OCI-LY7 (cell line): ENCODE measurements around the gene IDUA. TPM values are rescaled to one million over a fixed set of nuclear protein-coding genes. Genes with fewer than 3 reads are reported as not detected.
"Not testable (repeated sequence)": the region's sequence is repeated elsewhere in the genome, so short reads cannot be mapped to it uniquely, and the experiment has no call there.

ENCODE experiments used
- Bru-seq: library from RNA; stranded (reverse); fragments of 400-500 nt; gene quantifications from one replicate; lab custom pipeline; 2021; lab: Mats Ljungman, UMichigan
- BruChase-seq, 2 experiments: library from RNA; stranded (reverse); fragments of 400-500 nt; gene quantifications; one replicate each; lab custom pipeline; 2021; lab: Mats Ljungman, UMichigan
- BruUV-seq: library from RNA; stranded (reverse); fragments of 400-500 nt; replicated peaks from 2 replicates; lab custom pipeline; 2021; lab: Mats Ljungman, UMichigan
- CTCF ChIA-PET: fragments of 300-600 bp; sonication (Branson Sonifier 250); formaldehyde crosslinking; loops from one replicate; lab custom pipeline; 2022; ENCODE audit warnings: antibody characterized with exemption; ENCODE audit not compliant: unreplicated experiment; lab: Charles Lee
- POLR2A ChIA-PET: fragments of 300-600 bp; sonication (Branson Sonifier 250); formaldehyde crosslinking; loops from one replicate; lab custom pipeline; 2022; ENCODE audit warnings: antibody characterized with exemption; lab: Charles Lee
- DNase-seq: peaks from one replicate; pipeline ENCODE4 v3.0.0-alpha.2; 2015; ENCODE audit warnings: low spot score
- H2AFZ ChIP-seq: fragments of 200-600 bp; sonication (generic), shearing (Covaris generic); 2 replicates; pipeline ENCODE4 v1.6.1; 2014; ENCODE audit warnings: mild to moderate bottlenecking, antibody characterized with exemption, low read length, moderate library complexity
- H3K27ac ChIP-seq: fragments of 200-600 bp; sonication (generic); 2 replicates; pipeline ENCODE4 v1.5.1; 2014; ENCODE audit warnings: mixed run types, low read depth, mild to moderate bottlenecking, moderate library complexity, low read length, inconsistent platforms; ENCODE audit not compliant: poor library complexity, severe bottlenecking
- H3K36me3 ChIP-seq: fragments of 200-600 bp; sonication (generic); 2 replicates; pipeline ENCODE4 v1.6.1; 2014; ENCODE audit warnings: mild to moderate bottlenecking, antibody characterized with exemption, low read length, moderate library complexity, mixed read lengths; ENCODE audit not compliant: insufficient read depth
- H3K4me1 ChIP-seq: fragments of 200-600 bp; sonication (generic); 2 replicates; pipeline ENCODE4 v1.5.1; 2014; ENCODE audit warnings: mild to moderate bottlenecking, low read length; ENCODE audit not compliant: insufficient read depth, poor library complexity, severe bottlenecking
- H3K4me2 ChIP-seq: fragments of 200-600 bp; sonication (generic); 2 replicates; pipeline ENCODE4 v1.6.1; 2014; ENCODE audit warnings: mild to moderate bottlenecking, low read length
- H3K4me3 ChIP-seq: fragments of 200-600 bp; sonication (generic); 2 replicates; pipeline ENCODE4 v1.5.1; 2014; ENCODE audit warnings: mild to moderate bottlenecking, low read depth, low read length; ENCODE audit not compliant: poor library complexity, severe bottlenecking
- H3K79me2 ChIP-seq: fragments of 200-600 bp; sonication (generic); 2 replicates; pipeline ENCODE4 v1.6.1; 2016; ENCODE audit warnings: low read depth, mild to moderate bottlenecking, low read length, moderate library complexity, mixed read lengths; ENCODE audit not compliant: insufficient read depth
- H3K9me2 ChIP-seq: fragments of 200-600 bp; sonication (generic); 2 replicates; pipeline ENCODE4 v1.6.1; 2016; ENCODE audit warnings: mild to moderate bottlenecking, low read length, mixed read lengths; ENCODE audit not compliant: insufficient read depth
- H3K9me3 ChIP-seq: fragments of 200-600 bp; sonication (generic); 2 replicates; pipeline ENCODE4 v1.6.1; 2014; ENCODE audit warnings: mild to moderate bottlenecking, mixed run types, low read length, mixed read lengths
- H4K20me1 ChIP-seq: fragments of 200-600 bp; sonication (generic); 2 replicates; pipeline ENCODE4 v1.6.1; 2014; ENCODE audit warnings: mild to moderate bottlenecking, antibody characterized with exemption, low read length, moderate library complexity, mixed read lengths; ENCODE audit not compliant: insufficient read depth
- CTCF ChIP-seq: fragments of 200-600 bp; sonication (generic); conservative IDR thresholded peaks from 2 replicates; pipeline ENCODE4 v1.5.1; 2014; ENCODE audit warnings: mild to moderate bottlenecking, antibody characterized with exemption, low read length, moderate library complexity, mixed read lengths
- EZH2phosphoT487 ChIP-seq: fragments of 200-600 bp; sonication (generic); IDR thresholded peaks from 2 replicates; pipeline ENCODE4 v1.6.1; 2018; ENCODE audit warnings: low read depth, borderline replicate concordance, mild to moderate bottlenecking, mixed run types, antibody characterized with exemption, low read length, moderate library complexity, mixed read lengths
- intact Hi-C: fragments of 100-400 bp; cut with micrococcal nuclease; formaldehyde crosslinking; loops from one replicate; pipeline ENCODE4 v1.10.0; 2022; ENCODE audit not compliant: unreplicated experiment
- long read RNA-seq: library from polyadenylated mRNA; stranded (forward); transcript quantifications from one replicate; pipeline ENCODE4 v2.0.0, GENCODE V29; 2022
- total RNA-seq, 2 experiments: library from RNA; depleted of rRNA in 1 of 2; stranded (reverse); fragments of >200 nt in 1 of 2; shearing (Covaris generic) in 1 of 2; gene quantifications; 2 replicates each; pipeline ENCODE4 v1.2.3, GENCODE V29; 2014 to 2022

The IDUA gene
- total RNA-seq (2014; rRNA removed; shearing (Covaris generic)) (9.3 and 15.7 TPM in 2 replicates), total RNA-seq (2022) (10.4 and 12.3 TPM in 2 replicates), Bru-seq, nascent RNA (percentile 31 among the genes with signal in this experiment), BruChase-seq, experiment 1, labeled RNA remaining after a 6-hour chase (percentile 38 among the genes with signal in this experiment), BruChase-seq, experiment 2, labeled RNA remaining after a 2-hour chase (percentile 36 among the genes with signal in this experiment)
- long read RNA-seq, partial matches to known transcripts, result 1 of 3 reads
- long read RNA-seq, other reads (novel, unspliced or antisense), result 1 of 3 reads

DNA sequence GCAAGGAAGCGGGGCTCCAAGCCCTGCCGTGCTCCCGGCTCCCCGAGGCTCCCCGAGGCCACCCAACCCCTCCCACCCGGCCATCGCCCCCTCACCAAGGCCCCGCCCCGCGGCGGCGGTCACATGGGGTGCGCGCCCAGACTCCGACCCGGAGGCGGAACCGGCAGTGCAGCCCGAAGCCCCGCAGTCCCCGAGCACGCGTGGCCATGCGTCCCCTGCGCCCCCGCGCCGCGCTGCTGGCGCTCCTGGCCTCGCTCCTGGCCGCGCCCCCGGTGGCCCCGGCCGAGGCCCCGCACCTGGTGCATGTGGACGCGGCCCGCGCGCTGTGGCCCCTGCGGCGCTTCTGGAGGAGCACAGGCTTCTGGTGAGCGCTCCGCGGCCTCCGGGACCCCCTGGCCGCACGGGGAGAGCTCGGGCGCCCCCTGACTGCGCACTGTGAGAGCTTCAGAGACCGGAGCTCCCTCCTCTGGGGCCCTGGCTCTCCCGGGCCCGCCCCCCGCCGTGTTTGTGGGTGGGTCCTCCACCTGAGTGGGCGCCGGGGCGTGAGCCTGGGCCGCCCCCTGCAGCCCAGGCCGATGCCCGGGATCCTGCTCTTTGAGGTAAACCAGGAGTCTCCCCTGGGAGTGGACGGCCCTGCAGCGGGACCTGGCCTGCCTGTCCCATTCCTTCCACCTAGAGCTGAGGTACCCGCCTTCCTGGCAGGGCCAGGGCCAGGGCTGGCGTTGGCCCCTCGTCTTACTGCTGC is at the start of gene IDUA:
Gene IDUA, plus strand, starts transcription at position 166 of the 745 bp plus-strand sequence. Its CDS starts 41 bp downstream, at position 207.
- CTCF ChIA-PET, result interaction anchor here (0.6 kb wide), 1 partner anchor 66 kb away, joined by 3 read pairs; no protein-coding TSS in a partner anchor
- TF ChIP-seq EZH2phosphoT487, result no peak
- TF ChIP-seq CTCF, result peak; percentile 85
- Histone ChIP-seq H3K9me2 (no peaks in the 10 kb centered on the region), H2AFZ (peak within 1 kb of the TSS; percentile 78), H3K79me2 (no peaks in the 10 kb centered on the region), H3K9me3 (no peaks in the 10 kb centered on the region), H4K20me1 (no peaks in the 10 kb centered on the region), H3K36me3 (no peaks in the 10 kb centered on the region), H3K4me1 (no peaks in the 10 kb centered on the region), H3K27ac (no peak within 1 kb of the TSS), H3K4me2 (peak within 1 kb of the TSS; percentile 66), H3K4me3 (peak within 1 kb of the TSS; percentile 67)
- DNase-seq, result peak; percentile 90
- intact Hi-C loops, result loop anchor here (1.0 to 5.0 kb wide), 4 partner anchors 54 to 244 kb away; partner anchors contain the start of genes GAK and TMEM175
- no TSS peak for BruUV-seq
- POLR2A ChIA-PET, result interaction anchor here (1.0 kb wide), 1 partner anchor 193 kb away, joined by 3 read pairs; no protein-coding TSS in a partner anchor

DNA sequence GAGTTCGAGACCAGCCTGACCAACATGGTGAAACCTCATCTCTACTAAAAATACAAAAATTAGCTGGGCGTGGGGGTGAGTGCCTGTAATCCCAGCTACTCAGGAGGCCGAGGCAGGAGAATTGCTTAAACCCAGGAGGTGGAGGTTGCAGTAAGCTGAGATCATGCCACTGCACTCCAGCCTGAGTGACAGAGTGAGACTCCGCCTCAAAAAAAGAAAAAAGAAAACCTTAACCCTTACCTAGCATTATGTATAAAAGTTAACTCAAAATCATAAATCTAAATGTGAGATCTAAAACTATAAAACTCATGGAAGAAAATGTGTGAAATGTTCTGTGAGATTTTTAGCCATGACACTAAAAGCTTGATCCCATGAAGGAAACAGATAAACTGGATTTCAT is 47.3 kb upstream of the IDUA start:
- DNase-seq, H3K36me3 ChIP-seq, H3K4me2 ChIP-seq, H3K27ac ChIP-seq, H3K9me2 ChIP-seq, H3K79me2 ChIP-seq, BruUV-seq, POLR2A ChIA-PET, CTCF ChIA-PET, H4K20me1 ChIP-seq, H3K9me3 ChIP-seq, H2AFZ ChIP-seq, H3K4me3 ChIP-seq: not testable (repeated sequence)
- intact Hi-C loops, result loop anchor here (5.0 kb wide), 1 partner anchor 33 kb away; the partner anchor contains the start of gene DGKQ
- H3K4me1 ChIP-seq, result peaks cover 25% of the 10 kb centered on the region

DNA sequence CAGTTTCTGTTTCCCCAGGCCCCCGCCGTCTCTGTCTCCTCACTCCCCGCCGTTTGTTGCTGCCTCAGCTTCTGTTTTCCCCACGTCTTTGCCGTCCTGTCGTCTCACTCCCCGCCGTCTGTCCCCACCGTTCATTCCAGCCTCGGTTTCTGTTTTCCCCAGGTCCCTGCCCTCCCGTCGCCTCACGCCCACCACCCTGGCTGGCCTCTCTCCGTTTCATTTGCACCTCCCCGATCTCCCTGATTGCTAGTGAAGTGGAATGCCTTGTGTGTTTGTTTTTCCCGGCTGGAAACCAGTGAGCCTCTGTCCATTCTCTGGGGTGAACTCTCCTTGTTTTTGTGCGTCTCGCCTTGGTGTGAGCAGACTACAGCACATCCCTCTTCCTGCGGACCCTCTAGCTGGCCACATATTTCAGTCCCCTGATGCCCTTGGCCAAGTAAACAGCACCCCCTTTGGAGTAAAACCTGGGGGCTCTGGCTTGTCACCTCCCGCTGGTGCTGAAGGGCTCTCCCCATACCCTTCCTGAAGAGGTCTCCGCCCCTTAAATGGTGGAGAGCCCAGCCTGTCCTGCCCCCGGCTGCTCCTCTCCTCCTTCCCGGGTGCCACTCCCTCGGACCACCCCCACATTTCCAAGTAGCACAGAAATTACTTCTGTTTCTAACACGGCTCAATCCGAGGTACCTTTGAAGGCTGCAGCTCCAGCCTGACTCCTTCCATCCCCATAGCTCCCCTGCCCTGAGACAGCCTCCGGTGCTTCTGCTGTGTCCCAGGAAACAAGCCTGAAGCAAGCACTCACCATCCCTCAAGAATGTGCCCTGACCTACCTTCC is 41.4 kb upstream of the IDUA start:
- H3K36me3 ChIP-seq, result no peaks in the 10 kb centered on the region
- H3K27ac ChIP-seq, result no peak overlapping the region
- POLR2A ChIA-PET, result no interaction called here
- no peaks in the 10 kb centered on the region for H3K9me3 ChIP-seq
- no peaks in the 10 kb centered on the region for H4K20me1 ChIP-seq
- H3K79me2 ChIP-seq, result no peaks in the 10 kb centered on the region
- no peak for DNase-seq
- H3K4me3 ChIP-seq, result no peak overlapping the region
- no peak overlapping the region for H2AFZ ChIP-seq
- BruUV-seq, result no TSS peak
- CTCF ChIA-PET, result no interaction called here
- H3K4me2 ChIP-seq, result no peak overlapping the region
- intact Hi-C loops, result no loop called here
- TF ChIP-seq EZH2phosphoT487 (no peak), CTCF (no peak)
- no peaks in the 10 kb centered on the region for H3K9me2 ChIP-seq
- no peaks in the 10 kb centered on the region for H3K4me1 ChIP-seq
